Smooth muscle cell (in vitro differentiated cells): ENCODE measurements around the gene KRT9. TPM values are rescaled to one million over a fixed set of nuclear protein-coding genes. Genes with fewer than 3 reads are reported as not detected.
"Not testable (repeated sequence)": the region's sequence is repeated elsewhere in the genome, so short reads cannot be mapped to it uniquely, and the experiment has no call there.

ENCODE experiments used
- DNase-seq: peaks from one replicate; lab custom pipeline; 2025; ENCODE audit not compliant: unreplicated experiment; lab: John Stamatoyannopoulos, UW
- H2AFZ ChIP-seq: fragments of 200-600 bp; sonication (generic); 2 replicates; pipeline ENCODE4 v1.6.0; 2016; ENCODE audit warnings: antibody characterized with exemption, low read depth, mild to moderate bottlenecking
- H3F3A ChIP-seq: fragments of 200-600 bp; sonication (generic); 2 replicates; pipeline ENCODE4 v1.6.0; 2017; ENCODE audit warnings: antibody characterized with exemption, low read depth
- H3K27ac ChIP-seq: fragments of 200-600 bp; sonication (generic); 2 replicates; pipeline ENCODE4 v1.5.1; 2016; ENCODE audit warnings: low read depth, mild to moderate bottlenecking
- H3K27me3 ChIP-seq: fragments of 200-600 bp; sonication (generic); 2 replicates; pipeline ENCODE4 v1.6.1; 2016; ENCODE audit warnings: low read depth, mild to moderate bottlenecking
- H3K36me3 ChIP-seq: fragments of 200-600 bp; sonication (generic); 2 replicates; pipeline ENCODE4 v1.5.1; 2016; ENCODE audit warnings: low read depth
- H3K4me1 ChIP-seq: fragments of 200-600 bp; sonication (generic); 2 replicates; pipeline ENCODE4 v1.5.1; 2016; ENCODE audit warnings: low read depth
- H3K4me2 ChIP-seq: fragments of 200-600 bp; sonication (generic); 2 replicates; pipeline ENCODE4 v1.6.0; 2016; ENCODE audit warnings: mild to moderate bottlenecking
- H3K4me3 ChIP-seq: fragments of 200-600 bp; sonication (generic); 2 replicates; pipeline ENCODE4 v1.5.1; 2016; ENCODE audit warnings: mild to moderate bottlenecking
- H3K79me2 ChIP-seq: fragments of 200-600 bp; sonication (generic); 2 replicates; pipeline ENCODE4 v1.6.0; 2016; ENCODE audit warnings: low read depth, mild to moderate bottlenecking
- H3K9ac ChIP-seq: fragments of 200-600 bp; sonication (generic); 2 replicates; pipeline ENCODE4 v1.6.0; 2016; ENCODE audit warnings: low read depth
- H3K9me3 ChIP-seq: fragments of 200-600 bp; sonication (generic); replicated peaks from 2 replicates; pipeline ENCODE4 v1.5.1; 2016; ENCODE audit warnings: low read depth
- H4K20me1 ChIP-seq: fragments of 200-600 bp; sonication (generic); 2 replicates; pipeline ENCODE4 v1.6.0; 2016; ENCODE audit warnings: low read depth
- CTCF ChIP-seq: fragments of 200-600 bp; sonication (generic); IDR thresholded peaks from 2 replicates; pipeline ENCODE4 v1.5.1; 2017; ENCODE audit warnings: borderline replicate concordance, mild to moderate bottlenecking, antibody characterized with exemption; ENCODE audit not compliant: insufficient read depth, poor library complexity, severe bottlenecking
- WGBS: methylation state at CpG from one replicate; pipeline ENCODE4 v1.1.7; 2016; ENCODE audit warnings: low lambda C conversion rate; 5-methylcytosine and 5-hydroxymethylcytosine counted together
- polyA plus RNA-seq: library from polyadenylated mRNA; unstranded; fragments of >200 nt; fragmentation: Nextera tagmentation; extraction: Ambion mirVana; gene quantifications from 2 replicates; pipeline ENCODE4 v1.2.1, GENCODE V29; 2016
- total RNA-seq: library from RNA; depleted of rRNA; stranded (reverse); fragments of >200 nt; gene quantifications from 2 replicates; pipeline ENCODE4 v1.2.3, GENCODE V29; 2014

The KRT9 gene
- total and polyA plus RNA-seq, 2 experiments from 2014 or later = 0.22 TPM; not detected in 1

DNA sequence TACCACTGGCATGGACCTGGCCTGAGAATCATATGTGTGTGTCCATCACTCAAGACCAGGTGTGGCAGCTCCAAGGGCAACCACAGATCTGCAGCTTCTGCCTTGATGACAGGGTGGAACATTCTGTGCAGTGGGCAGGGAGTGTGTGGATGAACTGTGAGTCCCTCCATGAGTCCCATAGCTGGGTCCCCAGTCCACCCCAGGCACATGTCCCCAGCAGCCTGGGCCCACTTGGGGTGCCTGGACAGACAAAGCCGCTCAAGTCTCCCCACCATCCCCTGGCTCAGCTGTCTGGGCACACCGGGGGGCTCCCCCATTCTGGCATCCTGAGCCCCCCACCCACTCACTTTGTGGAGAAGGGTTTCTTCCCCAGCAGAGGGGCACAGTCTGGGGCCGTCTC is 45.3 kb upstream of the KRT9 start:
- Histone ChIP-seq H3K9ac (no peak overlapping the region), H3K4me2 (no peak overlapping the region), H3K4me1 (no peaks in the 10 kb centered on the region), H3F3A (no peaks in the 10 kb centered on the region), H3K9me3 (no peaks in the 10 kb centered on the region), H3K79me2 (no peaks in the 10 kb centered on the region), H3K27ac (no peak overlapping the region), H3K36me3 (no peaks in the 10 kb centered on the region), H2AFZ (no peak overlapping the region), H4K20me1 (peaks cover 6% of the 10 kb centered on the region), H3K27me3 (no peaks in the 10 kb centered on the region), H3K4me3 (no peak overlapping the region)
- DNase-seq = no peak
- WGBS = 88% methylated on average over 3 of the region's 3 CpGs
- TF ChIP-seq CTCF = no peak

DNA sequence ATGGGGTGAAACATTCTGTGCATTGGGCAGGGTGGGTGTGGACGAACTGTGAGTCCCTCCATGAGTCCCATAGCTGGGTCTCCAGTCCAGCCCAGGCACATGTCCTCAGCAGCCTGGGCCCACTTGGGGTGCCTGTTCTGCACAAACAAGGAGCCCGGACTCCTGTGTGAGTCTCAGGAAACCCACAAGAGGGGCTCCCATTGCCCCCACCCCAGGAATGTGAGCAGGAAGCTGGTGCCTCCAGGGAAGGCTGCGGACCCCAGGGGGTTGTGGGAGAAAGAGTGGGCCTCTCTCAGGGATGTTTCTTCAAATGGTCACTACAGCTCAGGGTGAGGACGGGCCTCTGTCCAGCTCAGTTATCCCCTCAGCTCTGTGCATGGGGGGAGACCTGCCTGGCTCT is 44.6 kb upstream of the KRT9 start:
- not testable (repeated sequence) for H3K9me3 ChIP-seq, H3K4me1 ChIP-seq, H3K36me3 ChIP-seq, H3K79me2 ChIP-seq, DNase-seq, H3K27ac ChIP-seq, H3F3A ChIP-seq, H3K4me2 ChIP-seq, H3K27me3 ChIP-seq, H3K4me3 ChIP-seq, H4K20me1 ChIP-seq, H2AFZ ChIP-seq, H3K9ac ChIP-seq
- WGBS = 93% methylated on average over 4 of the region's 4 CpGs

- no peaks in the 10 kb centered on the region for H3K27me3 ChIP-seq
- no peak overlapping the region for H2AFZ ChIP-seq
- H4K20me1 ChIP-seq = no peaks in the 10 kb centered on the region
- no peaks in the 10 kb centered on the region for H3K4me1 ChIP-seq
- H3K9me3 ChIP-seq = no peaks in the 10 kb centered on the region
- WGBS = 30% methylated on average over 7 of the region's 7 CpGs
- H3K79me2 ChIP-seq = no peaks in the 10 kb centered on the region
- TF ChIP-seq CTCF = no peak
- H3K27ac ChIP-seq = peak overlapping the region; percentile 19
- H3K4me3 ChIP-seq = no peak overlapping the region
- no peak for DNase-seq
- no peak overlapping the region for H3K9ac ChIP-seq
- H3K36me3 ChIP-seq = no peaks in the 10 kb centered on the region
- H3F3A ChIP-seq = no peaks in the 10 kb centered on the region
- H3K4me2 ChIP-seq = no peak overlapping the region
Measured at GRCh38 chr17:41615454-41615853, 43.6 kb upstream of the KRT9 start.

DNA sequence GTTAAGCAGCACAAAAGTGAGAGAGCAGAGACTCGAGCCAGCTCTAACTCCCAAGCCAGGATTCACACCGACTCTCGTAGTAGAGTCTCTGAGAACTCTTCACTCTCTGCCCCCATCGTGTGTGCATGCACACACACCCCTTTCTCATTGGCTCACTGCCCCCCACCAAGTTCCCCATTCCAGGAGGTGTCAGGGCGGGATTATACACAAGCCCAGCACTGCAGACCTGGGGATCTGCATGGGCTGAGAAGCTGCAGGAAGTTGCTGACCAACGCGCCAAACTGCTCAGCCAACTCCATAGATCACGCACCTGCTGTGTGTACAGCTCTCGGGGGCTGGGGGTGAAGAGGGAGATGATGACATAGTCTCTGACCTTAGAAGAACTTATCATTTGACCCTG is 42.9 kb upstream of the KRT9 start:
- not testable (repeated sequence) for H3K27me3 ChIP-seq, H3K9me3 ChIP-seq, H4K20me1 ChIP-seq, H3F3A ChIP-seq, H3K9ac ChIP-seq, H3K4me1 ChIP-seq, H2AFZ ChIP-seq, H3K27ac ChIP-seq, H3K4me2 ChIP-seq, H3K79me2 ChIP-seq, DNase-seq, H3K36me3 ChIP-seq, H3K4me3 ChIP-seq
- 88% methylated on average over 9 of the region's 9 CpGs for WGBS

DNA sequence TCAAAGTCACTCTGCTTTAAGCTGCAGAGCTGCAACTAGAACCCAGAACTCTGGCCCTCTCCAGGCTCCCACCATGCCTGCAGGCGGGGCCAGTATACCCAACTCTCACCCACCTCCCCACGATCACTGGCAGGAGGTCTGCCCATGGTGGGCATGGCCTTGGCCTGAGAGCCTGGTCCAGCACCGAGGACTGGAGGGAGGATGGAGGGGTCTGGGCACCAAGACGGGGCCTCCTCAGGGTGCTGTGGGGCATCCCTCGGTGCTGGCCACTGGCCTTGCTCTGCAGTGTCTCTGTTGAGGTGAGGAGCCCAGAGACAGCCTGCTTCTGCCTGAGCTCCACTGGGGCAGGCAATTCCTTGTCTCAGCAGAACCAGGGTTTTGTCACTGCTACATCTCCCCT is 42.2 kb upstream of the KRT9 start:
- Histone ChIP-seq H3K4me1 (no peaks in the 10 kb centered on the region), H3K9me3 (no peaks in the 10 kb centered on the region), H4K20me1 (no peaks in the 10 kb centered on the region), H3K27me3 (no peaks in the 10 kb centered on the region), H3K36me3 (no peaks in the 10 kb centered on the region), H3K4me3 (no peak overlapping the region), H3K79me2 (no peaks in the 10 kb centered on the region), H2AFZ (no peak overlapping the region), H3K9ac (no peak overlapping the region), H3K27ac (no peak overlapping the region), H3F3A (no peaks in the 10 kb centered on the region), H3K4me2 (no peak overlapping the region)
- no peak for DNase-seq
- no peak for TF ChIP-seq CTCF
- WGBS = 99% methylated on average over 5 of the region's 5 CpGs
